OCI-LY7 (cell line): ENCODE results near the gene NODAL. TPM values are rescaled to one million over a fixed set of nuclear protein-coding genes. Genes with fewer than 3 reads are reported as not detected.

Source experiments
- BruUV-seq: library from RNA; stranded (reverse); fragments of 400-500 nt; replicated peaks from 2 replicates; lab custom pipeline; 2021; lab: Mats Ljungman, UMichigan
- CTCF ChIA-PET: fragments of 300-600 bp; sonication (Branson Sonifier 250); formaldehyde crosslinking; loops from one replicate; lab custom pipeline; 2022; ENCODE audit warnings: antibody characterized with exemption; ENCODE audit not compliant: unreplicated experiment; lab: Charles Lee
- POLR2A ChIA-PET: fragments of 300-600 bp; sonication (Branson Sonifier 250); formaldehyde crosslinking; loops from one replicate; lab custom pipeline; 2022; ENCODE audit warnings: antibody characterized with exemption; lab: Charles Lee
- DNase-seq: peaks from one replicate; pipeline ENCODE4 v3.0.0-alpha.2; 2015; ENCODE audit warnings: low spot score
- H2AFZ ChIP-seq: fragments of 200-600 bp; sonication (generic), shearing (Covaris generic); 2 replicates; pipeline ENCODE4 v1.6.1; 2014; ENCODE audit warnings: mild to moderate bottlenecking, antibody characterized with exemption, low read length, moderate library complexity
- H3K27ac ChIP-seq: fragments of 200-600 bp; sonication (generic); 2 replicates; pipeline ENCODE4 v1.5.1; 2014; ENCODE audit warnings: mixed run types, low read depth, mild to moderate bottlenecking, moderate library complexity, low read length, inconsistent platforms; ENCODE audit not compliant: poor library complexity, severe bottlenecking
- H3K36me3 ChIP-seq: fragments of 200-600 bp; sonication (generic); 2 replicates; pipeline ENCODE4 v1.6.1; 2014; ENCODE audit warnings: mild to moderate bottlenecking, antibody characterized with exemption, low read length, moderate library complexity, mixed read lengths; ENCODE audit not compliant: insufficient read depth
- H3K4me1 ChIP-seq: fragments of 200-600 bp; sonication (generic); 2 replicates; pipeline ENCODE4 v1.5.1; 2014; ENCODE audit warnings: mild to moderate bottlenecking, low read length; ENCODE audit not compliant: insufficient read depth, poor library complexity, severe bottlenecking
- H3K4me2 ChIP-seq: fragments of 200-600 bp; sonication (generic); 2 replicates; pipeline ENCODE4 v1.6.1; 2014; ENCODE audit warnings: mild to moderate bottlenecking, low read length
- H3K4me3 ChIP-seq: fragments of 200-600 bp; sonication (generic); 2 replicates; pipeline ENCODE4 v1.5.1; 2014; ENCODE audit warnings: mild to moderate bottlenecking, low read depth, low read length; ENCODE audit not compliant: poor library complexity, severe bottlenecking
- H3K79me2 ChIP-seq: fragments of 200-600 bp; sonication (generic); 2 replicates; pipeline ENCODE4 v1.6.1; 2016; ENCODE audit warnings: low read depth, mild to moderate bottlenecking, low read length, moderate library complexity, mixed read lengths; ENCODE audit not compliant: insufficient read depth
- H3K9me2 ChIP-seq: fragments of 200-600 bp; sonication (generic); 2 replicates; pipeline ENCODE4 v1.6.1; 2016; ENCODE audit warnings: mild to moderate bottlenecking, low read length, mixed read lengths; ENCODE audit not compliant: insufficient read depth
- H3K9me3 ChIP-seq: fragments of 200-600 bp; sonication (generic); 2 replicates; pipeline ENCODE4 v1.6.1; 2014; ENCODE audit warnings: mild to moderate bottlenecking, mixed run types, low read length, mixed read lengths
- H4K20me1 ChIP-seq: fragments of 200-600 bp; sonication (generic); 2 replicates; pipeline ENCODE4 v1.6.1; 2014; ENCODE audit warnings: mild to moderate bottlenecking, antibody characterized with exemption, low read length, moderate library complexity, mixed read lengths; ENCODE audit not compliant: insufficient read depth
- CTCF ChIP-seq: fragments of 200-600 bp; sonication (generic); conservative IDR thresholded peaks from 2 replicates; pipeline ENCODE4 v1.5.1; 2014; ENCODE audit warnings: mild to moderate bottlenecking, antibody characterized with exemption, low read length, moderate library complexity, mixed read lengths
- EZH2phosphoT487 ChIP-seq: fragments of 200-600 bp; sonication (generic); IDR thresholded peaks from 2 replicates; pipeline ENCODE4 v1.6.1; 2018; ENCODE audit warnings: low read depth, borderline replicate concordance, mild to moderate bottlenecking, mixed run types, antibody characterized with exemption, low read length, moderate library complexity, mixed read lengths
- intact Hi-C: fragments of 100-400 bp; cut with micrococcal nuclease; formaldehyde crosslinking; loops from one replicate; pipeline ENCODE4 v1.10.0; 2022; ENCODE audit not compliant: unreplicated experiment
- total RNA-seq, 2 experiments: library from RNA; depleted of rRNA in 1 of 2; stranded (reverse); fragments of >200 nt in 1 of 2; shearing (Covaris generic) in 1 of 2; gene quantifications; 2 replicates each; pipeline ENCODE4 v1.2.3, GENCODE V29; 2014 to 2022

The NODAL gene
- total RNA-seq, 2 experiments from 2014 or later: not detected

- no peak for DNase-seq
- CTCF ChIA-PET: no interaction called here
- H2AFZ ChIP-seq: no peak overlapping the region
- no peaks in the 10 kb centered on the region for H4K20me1 ChIP-seq
- no peaks in the 10 kb centered on the region for H3K79me2 ChIP-seq
- POLR2A ChIA-PET: no interaction called here
- TF ChIP-seq EZH2phosphoT487 (no peak), CTCF (no peak)
- H3K9me3 ChIP-seq: no peaks in the 10 kb centered on the region
- no peaks in the 10 kb centered on the region for H3K4me1 ChIP-seq
- intact Hi-C loops: no loop called here
- H3K4me3 ChIP-seq: no peak overlapping the region
- H3K27ac ChIP-seq: no peak overlapping the region
- no peak overlapping the region for H3K4me2 ChIP-seq
- H3K36me3 ChIP-seq: no peaks in the 10 kb centered on the region
- no TSS peak for BruUV-seq
- no peaks in the 10 kb centered on the region for H3K9me2 ChIP-seq
These were observed 16.4 kb upstream of the NODAL start for GRCh38 chr10:70457759-70458305.

GRCh38 chr10:70456164-70456563, 14.7 kb upstream of the NODAL start:
- DNase-seq: no peak
- Histone ChIP-seq H3K4me2 (no peak overlapping the region), H3K79me2 (no peaks in the 10 kb centered on the region), H3K36me3 (no peaks in the 10 kb centered on the region), H3K4me3 (no peak overlapping the region), H4K20me1 (no peaks in the 10 kb centered on the region), H3K9me2 (no peaks in the 10 kb centered on the region), H3K4me1 (no peaks in the 10 kb centered on the region), H3K9me3 (no peaks in the 10 kb centered on the region), H2AFZ (no peak overlapping the region), H3K27ac (no peak overlapping the region)
- intact Hi-C loops: no loop called here
- CTCF ChIA-PET: interaction anchor here (0.5 kb wide), 1 partner anchor 415 kb away, joined by 4 read pairs; no protein-coding TSS in a partner anchor
- BruUV-seq: no TSS peak
- POLR2A ChIA-PET: interaction anchor here (0.5 to 1.1 kb wide), 5 partner anchors 8 to 138 kb away, joined by 3 to 4 read pairs (median 4); no protein-coding TSS in a partner anchor
- no peak for TF ChIP-seq CTCF
- TF ChIP-seq EZH2phosphoT487: no peak

- Histone ChIP-seq H3K4me1 (no peaks in the 10 kb centered on the region), H3K79me2 (no peaks in the 10 kb centered on the region), H4K20me1 (no peaks in the 10 kb centered on the region), H3K27ac (no peak overlapping the region), H3K4me3 (no peak overlapping the region), H3K9me3 (no peaks in the 10 kb centered on the region), H3K9me2 (no peaks in the 10 kb centered on the region), H2AFZ (no peak overlapping the region), H3K4me2 (no peak overlapping the region), H3K36me3 (no peaks in the 10 kb centered on the region)
- CTCF ChIA-PET: no interaction called here
- TF ChIP-seq CTCF (no peak), EZH2phosphoT487 (no peak)
- no peak for DNase-seq
- no TSS peak for BruUV-seq
- intact Hi-C loops: no loop called here
- POLR2A ChIA-PET: interaction anchor here (0.6 to 1.2 kb wide), 3 partner anchors 9 to 52 kb away, joined by 3 to 4 read pairs (median 3); no protein-coding TSS in a partner anchor
These were observed 13.7 kb upstream of the NODAL start for GRCh38 chr10:70455213-70455630.
